ENCODE measurements around the gene PABPN1L. TPM values are rescaled to one million over a fixed set of nuclear protein-coding genes. Genes with fewer than 3 reads are reported as not detected.

The PABPN1L gene
- total and polyA plus RNA-seq, 10 of the 15 experiments (the other 5 are each of a cell fraction or from before 2014, with no cell fraction given), result not detected

- POLR2A ChIA-PET, result no interaction called here
- Histone ChIP-seq H3K36me3 (ENCODE audit: control insufficient read depth in 2 of 2, insufficient read depth in 2 of 2, low read length in 1 of 2) (peaks cover 2% of the 10 kb centered on the region in 2 experiments; a peak in 3 of 4 replicates), H3K79me2 (ENCODE audit: control insufficient read depth, insufficient read depth, low read length) (no peaks in the 10 kb centered on the region), H3K27ac (ENCODE audit: control insufficient read depth, insufficient read depth) (no peak overlapping the region), H3K27me3 (replicated peaks in 1 of 2; ENCODE audit: control insufficient read depth in 2 of 2, insufficient read depth in 2 of 2, low read length in 1 of 2) (no peaks in the 10 kb centered on the region), H3K4me3 (no peak overlapping the region), H3K4me1 (ENCODE audit: control insufficient read depth, insufficient read depth, low read length) (no peaks in the 10 kb centered on the region), H3K9ac (ENCODE audit: control insufficient read depth, insufficient read depth, low read length) (no peak overlapping the region), H3K4me2 (ENCODE audit: control insufficient read depth, insufficient read depth) (no peak overlapping the region), H2AFZ (ENCODE audit: control insufficient read depth, low read depth, low read length) (no peak overlapping the region), H3K9me3 (replicated peaks; ENCODE audit: control insufficient read depth, insufficient read depth, low read length) (no peaks in the 10 kb centered on the region), H4K20me1 (ENCODE audit: control insufficient read depth, insufficient read depth) (no peaks in the 10 kb centered on the region)
- in situ Hi-C loops (cut with MboI), result no loop called here
- FAIRE-seq (no peak), DNase-seq (ENCODE audit: low read depth, low spot score) (no peak), ATAC-seq (no peak)
- TF ChIP-seq RUNX3 (IDR thresholded peaks at IDR 0.05; ENCODE audit: low read length) (no peak), PBX3 (IDR thresholded peaks at IDR 0.05; ENCODE audit: insufficient replicate concordance, low read depth, low read length) (no peak), CHD4 (IDR thresholded peaks at IDR 0.05) (no peak), KAT2A (conservative IDR thresholded peaks at IDR 0.05; ENCODE audit: control insufficient read depth, low read depth, low read length) (no peak), NFIC (IDR thresholded peaks at IDR 0.05; ENCODE audit: low read depth, low read length) (no peak), LARP7 (IDR thresholded peaks at IDR 0.05) (no peak), IRF4 (IDR thresholded peaks at IDR 0.05; ENCODE audit: low read depth, low read length) (no peak), JUND (IDR thresholded peaks at IDR 0.05; ENCODE audit: low read depth, low read length) (no peak), SUZ12 (IDR thresholded peaks at IDR 0.05; ENCODE audit: unreplicated experiment) (no peak), RBBP5 (conservative IDR thresholded peaks at IDR 0.05) (no peak), PAX5 (IDR thresholded peaks at IDR 0.05; ENCODE audit: borderline replicate concordance, low read depth, low read length) (no peak), EGR1 (IDR thresholded peaks at IDR 0.05; ENCODE audit: borderline replicate concordance in 1 of 2, low read depth in 2 of 2, low read length in 2 of 2) (no peak), ZNF592 (IDR thresholded peaks at IDR 0.05) (no peak), E2F8 (IDR thresholded peaks at IDR 0.05; ENCODE audit: low read depth, partially characterized antibody) (no peak), PKNOX1 (IDR thresholded peaks at IDR 0.05) (no peak)
- CTCF ChIA-PET, result no interaction called here
- no TSS peak for BruUV-seq (replicated peaks)
- SMC1A ChIA-PET (ENCODE audit: uncharacterized antibody, unreplicated experiment), result interaction anchor here (1.3 kb wide), 1 partner anchor 225 kb away, joined by 3 read pairs; no protein-coding TSS in a partner anchor
- RAD21 ChIA-PET (ENCODE audit: unreplicated experiment), result no interaction called here
- intact Hi-C loops (cut with micrococcal nuclease; ENCODE audit: unreplicated experiment), result no loop called here
- WGBS (ENCODE audit: insufficient coverage, insufficient replicate concordance, low lambda C conversion rate, missing lambda C conversion rate), result 95% methylated on average over 17 of the region's 20 CpGs
Observed at GRCh38 chr16:88877564-88878289, 11.3 kb upstream of the PABPN1L start.
